ENCODE measurements around the gene SLC1A2. TPM values are rescaled to one million over a fixed set of nuclear protein-coding genes. Genes with fewer than 3 reads are reported as not detected.
A peak's percentile ranks its signal among the peaks of the same experiment; 100 is the strongest.

SLC1A2 gene
- total RNA-seq, 1 donor from 2014 or later, result 0.41 TPM

- H3K27me3 Mint-ChIP-seq (ENCODE audit: unreplicated experiment), result peaks cover 13% of the 10 kb centered on the region
- peaks cover 10% of the 10 kb centered on the region for H3K4me1 Mint-ChIP-seq (ENCODE audit: unreplicated experiment)
- DNase-seq (ENCODE audit: low spot score), result no peak
- H3K9me3 Mint-ChIP-seq (ENCODE audit: unreplicated experiment), result no peaks in the 10 kb centered on the region
- TF ChIP-seq, protein P1, sequence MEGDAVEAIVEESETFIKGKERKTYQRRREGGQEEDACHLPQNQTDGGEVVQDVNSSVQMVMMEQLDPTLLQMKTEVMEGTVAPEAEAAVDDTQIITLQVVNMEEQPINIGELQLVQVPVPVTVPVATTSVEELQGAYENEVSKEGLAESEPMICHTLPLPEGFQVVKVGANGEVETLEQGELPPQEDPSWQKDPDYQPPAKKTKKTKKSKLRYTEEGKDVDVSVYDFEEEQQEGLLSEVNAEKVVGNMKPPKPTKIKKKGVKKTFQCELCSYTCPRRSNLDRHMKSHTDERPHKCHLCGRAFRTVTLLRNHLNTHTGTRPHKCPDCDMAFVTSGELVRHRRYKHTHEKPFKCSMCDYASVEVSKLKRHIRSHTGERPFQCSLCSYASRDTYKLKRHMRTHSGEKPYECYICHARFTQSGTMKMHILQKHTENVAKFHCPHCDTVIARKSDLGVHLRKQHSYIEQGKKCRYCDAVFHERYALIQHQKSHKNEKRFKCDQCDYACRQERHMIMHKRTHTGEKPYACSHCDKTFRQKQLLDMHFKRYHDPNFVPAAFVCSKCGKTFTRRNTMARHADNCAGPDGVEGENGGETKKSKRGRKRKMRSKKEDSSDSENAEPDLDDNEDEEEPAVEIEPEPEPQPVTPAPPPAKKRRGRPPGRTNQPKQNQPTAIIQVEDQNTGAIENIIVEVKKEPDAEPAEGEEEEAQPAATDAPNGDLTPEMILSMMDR (IDR thresholded peaks at IDR 0.05; ENCODE audit: unreplicated experiment), result no peak
- peak overlapping the region; percentile 79 for H3K4me3 Mint-ChIP-seq (ENCODE audit: unreplicated experiment)
- no peak overlapping the region for H3K27ac Mint-ChIP-seq (ENCODE audit: unreplicated experiment)
- H3K36me3 Mint-ChIP-seq (ENCODE audit: low read depth, unreplicated experiment), result peaks cover 3% of the 10 kb centered on the region
Measured at GRCh38 chr11:35420371-35420770, 1.0 kb upstream of the SLC1A2 start.

DNA sequence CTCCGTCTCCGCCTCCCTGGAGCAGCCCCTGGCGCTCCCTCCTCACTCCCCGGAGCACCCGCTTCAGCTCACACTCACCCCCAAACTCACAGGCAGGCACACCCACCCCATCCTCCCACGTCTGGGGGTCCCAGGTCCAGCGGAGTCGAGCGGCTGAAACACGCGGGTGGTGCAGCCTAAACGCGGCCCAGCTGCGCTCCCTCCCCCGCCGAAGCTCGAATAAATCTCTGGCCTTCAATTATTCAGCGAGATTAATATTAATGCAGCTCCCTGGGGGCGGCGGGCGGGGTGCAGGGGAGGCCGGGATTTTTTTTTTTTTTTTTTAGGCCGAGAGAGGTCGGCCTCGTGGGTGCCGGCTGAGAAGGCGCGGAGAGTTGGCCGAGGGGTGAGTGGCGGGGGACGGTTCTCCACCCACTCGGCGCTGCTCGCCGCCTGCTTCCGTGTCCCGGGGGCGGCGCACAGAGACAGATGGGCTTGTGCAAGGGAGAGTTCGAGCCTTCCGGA lies 524 bp upstream of the SLC1A2 start:
- DNase-seq (ENCODE audit: low spot score), result no peak
- H3K4me1 Mint-ChIP-seq (ENCODE audit: unreplicated experiment), result peaks cover 10% of the 10 kb centered on the region
- H3K9me3 Mint-ChIP-seq (ENCODE audit: unreplicated experiment), result no peaks in the 10 kb centered on the region
- TF ChIP-seq, protein P1 (IDR thresholded peaks at IDR 0.05; ENCODE audit: unreplicated experiment), result no peak
- H3K36me3 Mint-ChIP-seq (ENCODE audit: low read depth, unreplicated experiment), result peaks cover 3% of the 10 kb centered on the region
- H3K27ac Mint-ChIP-seq (ENCODE audit: unreplicated experiment), result no peak overlapping the region
- peak overlapping the region; percentile 79 for H3K4me3 Mint-ChIP-seq (ENCODE audit: unreplicated experiment)
- peaks cover 13% of the 10 kb centered on the region for H3K27me3 Mint-ChIP-seq (ENCODE audit: unreplicated experiment)

DNA sequence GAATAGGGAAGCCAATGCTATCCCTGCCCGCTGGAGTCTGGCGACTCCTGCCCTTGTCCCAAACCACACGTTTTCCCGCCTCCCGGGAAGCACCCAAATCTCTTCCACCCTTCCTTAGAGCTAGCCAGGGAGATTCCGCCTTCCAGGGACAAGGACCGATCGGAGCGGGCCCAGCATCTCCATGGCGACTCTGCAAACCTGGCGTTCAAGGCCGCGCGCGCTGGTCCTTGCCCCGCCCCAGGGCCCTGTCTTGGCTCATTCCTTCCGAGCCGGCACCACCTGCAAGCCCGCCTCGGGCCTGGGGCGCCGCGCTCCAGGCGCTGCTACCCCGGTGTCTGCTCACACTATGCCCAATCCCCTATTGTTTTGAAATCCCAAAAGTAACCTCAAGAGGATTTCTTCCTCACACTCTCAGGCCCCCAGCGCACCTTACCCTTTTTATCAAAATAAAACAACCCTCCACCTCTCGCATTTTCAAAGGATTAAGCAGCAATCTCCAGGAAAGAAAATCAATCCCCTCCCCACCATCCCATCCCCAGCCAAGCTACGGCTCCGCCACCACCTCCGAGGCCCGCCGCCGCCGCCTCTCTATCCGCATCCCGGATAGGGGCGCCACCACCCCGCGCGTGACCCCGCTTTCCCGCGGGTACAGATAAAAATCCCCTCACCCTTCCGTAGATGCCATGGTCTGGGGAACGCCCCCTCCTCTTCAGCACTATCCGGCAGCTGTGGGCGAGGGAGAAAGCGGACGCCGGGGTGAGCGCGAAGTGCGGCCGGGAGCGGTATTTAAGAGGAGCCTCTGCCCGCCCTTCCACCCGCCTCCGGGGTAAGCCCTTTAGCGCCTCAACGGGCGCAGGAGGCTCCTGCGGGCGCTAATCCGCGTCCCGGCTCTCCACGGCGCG lies 825 bp downstream of the SLC1A2 start:
- H3K27me3 Mint-ChIP-seq (ENCODE audit: unreplicated experiment), result peaks cover 13% of the 10 kb centered on the region
- TF ChIP-seq, protein P1 (IDR thresholded peaks at IDR 0.05; ENCODE audit: unreplicated experiment), result no peak
- DNase-seq (ENCODE audit: low spot score), result peak; percentile 33
- H3K4me3 Mint-ChIP-seq (ENCODE audit: unreplicated experiment), result peak overlapping the region; percentile 71
- H3K36me3 Mint-ChIP-seq (ENCODE audit: low read depth, unreplicated experiment), result peaks cover 3% of the 10 kb centered on the region
- H3K9me3 Mint-ChIP-seq (ENCODE audit: unreplicated experiment), result no peaks in the 10 kb centered on the region
- no peak overlapping the region for H3K27ac Mint-ChIP-seq (ENCODE audit: unreplicated experiment)
- H3K4me1 Mint-ChIP-seq (ENCODE audit: unreplicated experiment), result peaks cover 10% of the 10 kb centered on the region

- DNase-seq (ENCODE audit: low spot score), result no peak
- Mint-ChIP-seq H3K4me3 (ENCODE audit: unreplicated experiment) (no peak overlapping the region), H3K9me3 (ENCODE audit: unreplicated experiment) (no peaks in the 10 kb centered on the region), H3K27ac (ENCODE audit: unreplicated experiment) (no peak overlapping the region), H3K27me3 (ENCODE audit: unreplicated experiment) (peaks cover 9% of the 10 kb centered on the region), H3K36me3 (ENCODE audit: low read depth, unreplicated experiment) (peaks cover 3% of the 10 kb centered on the region), H3K4me1 (ENCODE audit: unreplicated experiment) (peaks cover 9% of the 10 kb centered on the region)
- TF ChIP-seq, protein P1 (IDR thresholded peaks at IDR 0.05; ENCODE audit: unreplicated experiment), result no peak
Measured at GRCh38 chr11:35415487-35415886, 3.9 kb downstream of the SLC1A2 start.

GRCh38 chr11:35414776-35415175 lies 4.6 kb downstream of the SLC1A2 start:
- peaks cover 6% of the 10 kb centered on the region for H3K27me3 Mint-ChIP-seq (ENCODE audit: unreplicated experiment)

More at GRCh38 chr11:35414776-35415175, 4.6 kb downstream of the SLC1A2 start:
- H3K9me3 Mint-ChIP-seq (ENCODE audit: unreplicated experiment), result no peaks in the 10 kb centered on the region
- H3K4me3 Mint-ChIP-seq (ENCODE audit: unreplicated experiment), result no peak overlapping the region
- peaks cover 5% of the 10 kb centered on the region for H3K4me1 Mint-ChIP-seq (ENCODE audit: unreplicated experiment)
- H3K27ac Mint-ChIP-seq (ENCODE audit: unreplicated experiment), result no peak overlapping the region
- no peak for DNase-seq (ENCODE audit: low spot score)
- peaks cover 3% of the 10 kb centered on the region for H3K36me3 Mint-ChIP-seq (ENCODE audit: low read depth, unreplicated experiment)
- TF ChIP-seq, protein P1 (IDR thresholded peaks at IDR 0.05; ENCODE audit: unreplicated experiment), result no peak
